HG02571 (cell line): ENCODE results near the gene GARIN5A.
"Not testable (repeated sequence)": the region's sequence is repeated elsewhere in the genome, so short reads cannot be mapped to it uniquely, and the experiment has no call there.

Experiments used
- ATAC-seq: cut with Tn5 transposase; IDR thresholded peaks from one replicate; pipeline ENCODE4 v1.9.1; 2021; ENCODE audit warnings: mild to moderate bottlenecking, moderate library complexity; ENCODE audit not compliant: unreplicated experiment

The GARIN5A gene

DNA sequence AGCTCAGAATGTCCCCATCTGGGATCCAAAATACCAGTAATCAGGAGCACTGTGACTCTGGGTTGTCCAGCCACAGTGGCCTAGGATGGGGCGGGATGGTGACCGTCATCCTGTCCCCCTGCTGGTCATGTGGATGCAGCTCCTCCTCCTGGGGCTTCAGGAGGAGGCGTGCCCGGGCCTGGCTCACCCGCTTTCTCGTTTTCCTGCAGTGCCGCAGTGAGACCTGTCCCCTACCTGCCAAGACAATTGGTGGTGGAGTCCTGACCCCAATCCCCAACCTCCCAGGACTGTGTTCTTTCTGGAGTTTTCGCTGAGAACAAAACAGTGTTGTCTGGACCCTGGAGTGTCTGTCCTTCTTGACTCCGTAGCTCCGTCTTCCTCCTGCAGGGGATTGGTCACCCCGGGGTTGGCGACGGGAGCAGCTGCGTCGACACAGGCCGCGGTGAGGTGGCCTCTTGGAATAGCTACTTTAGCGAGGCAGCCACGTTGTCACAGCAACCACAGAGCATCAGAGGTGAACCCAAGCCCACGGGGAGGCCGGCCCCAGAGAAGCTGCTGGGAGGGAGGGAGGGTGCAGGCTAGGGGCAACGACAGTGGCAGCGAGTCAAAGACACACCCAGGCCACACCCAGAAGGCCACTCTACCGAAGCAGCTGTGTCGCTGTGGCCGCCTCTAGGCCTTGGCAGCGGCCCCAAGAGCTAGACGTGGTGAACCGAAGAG is 10.5 kb downstream of the GARIN5A start:
- ATAC-seq, result no peak

DNA sequence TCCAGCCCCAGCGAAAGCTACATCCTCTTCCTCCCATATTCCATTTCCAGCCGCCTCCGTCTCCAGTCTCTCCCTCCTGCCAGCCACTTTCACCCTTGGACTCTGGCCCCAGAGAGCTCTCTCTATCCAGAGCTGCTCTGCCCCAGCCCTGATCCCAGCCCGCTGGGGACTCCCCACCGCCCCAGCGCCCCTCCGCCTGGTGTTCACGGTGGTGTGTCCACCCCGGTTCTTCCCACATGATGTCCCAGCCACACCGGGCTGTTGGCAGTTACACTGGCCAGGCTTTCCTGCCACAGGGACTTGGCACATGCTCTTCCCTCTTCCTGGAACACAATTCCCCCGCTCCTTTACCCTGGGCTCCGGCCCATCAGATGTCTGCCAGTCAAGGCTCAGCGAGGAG is 11.6 kb downstream of the GARIN5A start:
- ATAC-seq, result no peak

DNA sequence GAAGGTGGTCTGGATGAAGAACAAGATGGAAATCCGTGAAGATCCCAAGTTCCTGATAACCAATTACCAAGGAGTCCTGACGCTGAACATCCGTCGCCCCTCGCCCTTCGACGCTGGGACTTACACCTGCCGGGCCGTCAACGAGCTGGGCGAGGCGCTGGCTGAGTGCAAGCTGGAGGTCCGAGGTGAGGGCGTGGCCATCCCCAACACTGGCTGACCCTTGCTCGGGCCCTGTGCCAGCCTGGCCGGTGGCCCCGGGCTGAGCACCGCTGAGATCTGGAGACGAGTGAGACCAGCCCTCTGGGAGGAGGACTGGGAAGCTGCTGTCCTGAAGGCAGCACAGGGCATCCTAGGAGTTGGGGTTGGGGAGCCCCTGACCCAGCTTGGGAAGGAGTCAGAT is 12.3 kb downstream of the GARIN5A start:
- no peak for ATAC-seq

DNA sequence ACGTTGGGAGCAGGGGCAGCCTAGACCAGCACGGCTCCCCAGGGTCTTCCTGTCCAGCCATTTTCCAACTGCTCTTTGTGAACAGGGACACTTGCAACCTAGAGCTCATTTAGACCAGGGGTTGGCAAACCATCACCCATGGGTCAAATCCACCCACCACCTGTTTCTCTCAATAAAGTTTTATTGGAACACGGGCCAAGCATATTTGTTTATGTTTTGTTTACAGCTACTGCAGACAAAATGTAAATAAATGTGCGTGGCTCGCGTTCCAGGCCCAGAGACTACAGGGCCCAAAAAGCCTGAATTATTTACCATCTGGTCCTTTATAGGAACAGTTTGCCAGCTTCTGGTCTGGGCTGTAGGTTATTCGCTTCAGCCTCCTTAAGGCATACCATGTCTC is 13.7 kb downstream of the GARIN5A start:
- no peak for ATAC-seq

DNA sequence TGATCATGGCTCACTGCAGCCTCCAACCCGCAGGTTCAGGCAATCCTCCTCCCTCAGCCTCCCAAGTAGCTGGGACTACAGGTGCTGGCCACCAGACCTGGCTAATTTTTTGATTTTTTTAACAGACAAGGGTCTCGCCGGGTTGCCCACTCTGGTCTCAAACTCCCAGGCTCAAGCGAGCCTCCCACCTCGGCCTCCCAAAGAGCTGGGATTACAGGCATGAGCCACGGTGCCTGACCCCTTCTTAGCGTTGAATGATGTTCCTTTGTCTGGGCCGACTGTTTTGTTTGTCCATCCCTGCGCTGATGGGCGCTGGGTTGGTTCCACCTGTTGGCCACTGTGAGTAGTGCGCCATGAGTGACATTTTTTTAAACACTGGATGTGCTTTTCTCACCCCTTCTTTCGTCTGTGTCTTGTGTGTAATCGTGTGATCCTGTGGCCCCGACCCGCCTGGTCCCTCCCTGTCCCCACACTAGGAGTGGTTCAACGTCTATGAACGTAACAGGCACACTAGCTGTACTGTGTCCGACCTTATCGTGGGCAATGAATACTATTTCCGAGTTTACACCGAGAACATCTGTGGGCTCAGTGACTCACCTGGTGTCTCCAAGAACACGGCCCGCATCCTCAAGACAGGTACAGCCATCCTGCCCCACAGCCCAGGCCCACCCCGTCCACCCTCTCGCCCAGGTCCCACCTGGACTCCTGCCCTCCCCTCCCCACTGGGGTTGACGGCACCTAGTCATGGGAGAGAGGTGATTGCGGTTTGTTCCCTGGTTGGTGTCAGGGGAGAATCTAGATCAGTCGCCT is 15.4 kb downstream of the GARIN5A start:
- ATAC-seq, result no peak

DNA sequence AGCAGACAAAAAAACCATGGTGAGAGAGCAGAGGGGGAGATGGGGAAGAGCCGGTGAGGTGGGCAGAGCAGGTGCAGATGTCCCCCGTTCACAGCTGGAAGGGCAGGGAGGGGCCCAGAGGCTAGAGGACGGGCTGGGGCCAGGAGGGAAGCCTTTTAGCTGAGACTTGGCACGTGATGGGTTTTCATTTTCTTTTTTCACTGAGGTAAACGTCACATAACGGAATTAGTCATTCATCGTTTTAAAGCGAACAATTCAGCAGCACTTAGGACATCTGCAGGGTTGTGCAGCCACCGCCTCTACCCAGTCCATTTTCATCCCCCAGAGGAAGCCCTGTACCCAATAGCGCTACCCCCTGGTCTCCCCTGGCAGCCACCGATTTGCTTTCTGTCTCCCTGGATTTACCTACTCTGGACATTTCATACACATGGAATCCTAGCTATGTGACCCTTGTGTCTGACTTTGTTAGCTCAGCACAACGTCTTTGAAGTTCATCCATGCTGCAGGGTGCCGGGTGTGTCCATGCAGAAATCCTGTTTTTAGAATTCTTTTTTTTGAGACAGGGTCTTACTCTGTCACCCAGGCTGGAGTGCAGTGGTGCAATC is 16.4 kb downstream of the GARIN5A start:
- ATAC-seq, result peak; percentile 45

DNA sequence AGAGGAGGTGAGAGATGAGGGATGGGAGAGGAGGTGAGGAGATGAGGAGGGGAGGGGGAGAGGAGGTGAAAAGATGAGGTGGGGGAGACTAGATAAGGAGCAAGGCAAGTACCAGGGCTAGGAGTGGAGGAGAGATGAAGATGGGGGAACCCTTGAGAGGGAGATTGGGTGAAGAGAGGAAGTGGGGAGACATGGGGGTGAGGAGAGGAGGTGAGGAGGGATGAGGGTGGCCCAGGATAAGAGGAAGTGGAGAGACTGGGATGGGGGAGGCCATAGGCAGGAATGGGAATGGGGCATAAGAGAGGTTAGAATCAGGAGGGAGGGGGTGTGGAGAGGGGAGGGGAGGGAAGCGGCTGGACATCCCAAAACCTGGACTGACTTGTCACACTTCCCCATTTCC is 17.0 kb downstream of the GARIN5A start:
- ATAC-seq, result no peak

DNA sequence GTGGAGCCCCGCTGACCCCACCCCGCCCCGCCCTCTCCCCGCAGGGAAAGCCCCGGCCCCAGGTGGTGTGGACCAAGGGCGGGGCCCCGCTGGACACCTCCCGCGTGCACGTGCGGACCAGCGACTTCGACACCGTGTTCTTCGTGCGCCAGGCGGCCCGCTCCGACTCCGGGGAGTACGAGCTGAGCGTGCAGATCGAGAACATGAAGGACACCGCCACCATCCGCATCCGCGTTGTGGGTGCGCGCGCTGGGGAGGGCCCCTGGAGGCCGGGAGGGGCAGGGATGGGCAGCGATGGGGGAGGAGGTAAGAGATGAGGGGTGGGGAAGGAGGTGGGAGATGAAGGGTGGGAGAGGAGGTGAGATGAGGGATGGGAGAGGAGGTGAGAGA is 17.6 kb downstream of the GARIN5A start:
- no peak for ATAC-seq

DNA sequence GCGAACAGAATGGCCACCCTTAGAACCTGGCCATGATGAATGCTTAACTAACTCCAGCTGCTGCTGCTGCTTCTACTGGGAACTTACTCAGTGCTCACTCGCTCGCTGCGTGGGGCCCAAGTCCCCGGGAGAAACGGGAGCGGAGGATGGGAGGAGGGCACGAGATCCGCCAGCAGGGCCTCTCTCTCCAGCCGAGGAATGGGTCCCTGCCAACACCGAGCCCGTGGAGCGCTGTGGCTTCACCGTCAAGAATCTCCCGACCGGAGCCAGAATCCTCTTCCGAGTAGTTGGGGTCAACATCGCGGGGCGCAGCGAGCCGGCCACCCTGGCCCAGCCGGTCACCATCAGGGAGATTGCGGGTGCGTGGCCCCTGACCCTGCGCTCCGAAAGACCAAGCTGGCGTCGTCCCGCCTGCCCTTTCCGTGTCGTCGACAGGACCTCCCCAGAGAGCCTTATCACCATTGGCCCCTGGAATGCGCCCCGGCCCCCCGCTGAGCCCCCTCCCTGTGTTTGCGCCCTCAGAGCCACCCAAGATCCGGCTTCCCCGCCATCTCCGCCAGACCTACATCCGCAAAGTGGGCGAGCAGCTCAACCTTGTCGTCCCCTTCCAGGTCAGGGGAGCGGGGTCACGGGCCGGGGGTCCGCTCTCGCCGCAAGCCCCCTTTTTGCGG is 18.1 kb downstream of the GARIN5A start:
- ATAC-seq, result no peak

DNA sequence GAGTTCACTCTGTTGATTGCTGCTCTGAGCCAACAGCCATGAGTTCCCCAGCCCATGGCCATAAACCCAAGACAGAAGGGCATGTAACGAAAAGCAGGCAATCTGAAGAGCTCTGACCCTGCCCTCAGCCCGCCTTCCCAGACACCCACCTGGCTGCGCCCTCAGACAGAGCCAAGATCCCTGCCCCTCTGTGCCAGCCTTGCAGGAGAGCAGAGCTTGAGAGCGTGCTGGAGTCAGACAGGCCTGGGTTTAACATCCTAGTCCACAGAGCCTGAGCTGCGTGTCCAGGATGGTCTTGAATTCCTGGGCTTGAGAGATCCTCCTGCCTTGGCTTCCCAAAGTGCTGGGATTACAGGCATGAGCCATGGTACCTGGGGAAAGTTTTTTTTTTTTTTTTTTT is 19.3 kb downstream of the GARIN5A start:
- ATAC-seq, result no peak

DNA sequence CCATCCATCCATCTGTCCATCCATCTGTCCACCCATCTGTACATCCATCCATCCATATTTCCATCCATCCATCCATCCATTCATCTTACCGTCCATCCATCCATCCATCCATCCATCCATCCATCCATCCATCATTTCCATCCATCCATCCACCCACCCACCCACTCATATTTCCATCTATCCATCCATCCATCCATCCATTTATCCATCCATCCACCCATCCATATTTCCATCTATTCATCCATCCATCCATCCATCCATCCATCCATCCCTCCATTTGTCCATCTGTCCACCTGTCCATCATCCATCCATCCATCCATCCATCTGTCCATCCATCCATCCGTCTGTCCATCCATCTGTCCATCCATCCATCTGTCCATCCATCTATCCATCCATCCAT is 20.7 kb downstream of the GARIN5A start:
- ATAC-seq, result no peak

DNA sequence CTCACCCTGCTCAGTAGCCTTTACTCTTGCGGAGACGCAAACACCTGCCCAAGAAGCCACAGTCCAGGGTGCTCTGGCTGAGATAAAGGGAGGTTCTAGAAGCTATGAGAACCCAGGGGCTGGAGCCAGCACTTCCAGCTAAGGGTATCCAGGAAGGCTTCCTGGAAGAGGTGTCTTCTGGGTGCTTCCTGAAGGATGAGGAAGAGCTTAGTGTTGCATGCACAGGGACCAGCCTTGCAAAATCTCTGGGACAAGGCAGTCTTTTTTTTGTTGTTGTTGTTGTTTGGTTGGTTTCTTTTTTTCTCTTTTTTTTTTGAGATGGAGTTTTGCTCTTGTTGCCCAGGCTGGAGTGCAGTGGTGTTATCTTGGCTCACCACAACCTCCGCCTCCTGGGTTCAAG is 23.4 kb downstream of the GARIN5A start:
- no peak for ATAC-seq

DNA sequence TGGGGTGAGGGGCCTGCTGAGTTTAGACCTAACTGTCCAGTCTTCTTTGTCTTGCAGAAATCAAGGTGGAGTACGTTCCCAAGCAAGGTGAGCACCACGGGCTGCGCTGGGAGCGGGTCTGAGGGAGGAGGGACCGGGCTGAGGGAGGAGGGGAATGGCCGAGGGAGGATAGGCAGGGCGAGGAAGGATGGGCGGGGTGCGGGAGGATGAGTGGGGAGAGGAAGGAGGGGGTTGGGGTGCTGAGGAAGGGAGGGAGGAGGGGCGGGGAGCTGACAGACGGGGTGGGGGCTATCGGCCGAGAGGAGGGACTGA is 25.5 kb downstream of the GARIN5A start:
- ATAC-seq, result no peak

DNA sequence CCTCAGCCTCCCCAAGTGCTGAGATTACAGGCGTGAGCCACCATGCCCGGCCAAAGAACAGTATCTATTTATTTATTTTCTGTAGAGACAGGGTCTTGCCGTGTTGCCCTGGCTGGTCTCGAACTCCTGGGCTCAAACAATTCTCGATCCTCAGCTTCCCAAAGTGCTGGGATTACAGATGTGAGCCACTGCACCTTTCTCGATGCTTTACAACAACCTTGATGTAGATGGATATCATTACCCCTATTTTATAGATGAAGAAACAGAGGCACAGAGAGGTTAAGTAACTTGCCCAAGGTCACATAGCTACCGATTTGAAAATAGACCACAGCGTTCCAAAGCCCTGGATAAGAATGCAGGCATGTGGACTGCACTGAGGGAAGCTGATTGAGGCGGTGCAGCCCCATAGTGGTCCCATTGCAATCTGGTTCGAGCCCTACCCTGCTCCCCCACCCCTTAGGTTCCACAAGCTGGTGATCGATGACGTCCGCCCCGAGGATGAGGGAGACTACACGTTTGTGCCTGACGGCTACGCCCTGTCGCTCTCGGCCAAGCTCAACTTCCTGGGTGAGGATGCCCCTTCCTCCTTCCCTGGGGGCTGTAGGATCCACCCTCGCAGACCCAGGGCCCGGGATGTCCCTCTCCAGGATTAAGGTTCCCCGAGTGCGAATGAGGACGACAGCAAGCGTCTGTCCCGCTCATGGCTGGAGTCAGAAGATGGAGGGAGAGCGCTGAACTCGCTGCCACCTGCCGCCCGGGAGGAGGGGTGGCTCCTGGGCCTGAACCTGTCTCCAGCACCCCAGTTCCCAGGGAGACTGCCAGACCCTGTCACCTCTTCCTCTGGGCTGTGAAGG is 26.1 kb downstream of the GARIN5A start:
- ATAC-seq, result no peak

DNA sequence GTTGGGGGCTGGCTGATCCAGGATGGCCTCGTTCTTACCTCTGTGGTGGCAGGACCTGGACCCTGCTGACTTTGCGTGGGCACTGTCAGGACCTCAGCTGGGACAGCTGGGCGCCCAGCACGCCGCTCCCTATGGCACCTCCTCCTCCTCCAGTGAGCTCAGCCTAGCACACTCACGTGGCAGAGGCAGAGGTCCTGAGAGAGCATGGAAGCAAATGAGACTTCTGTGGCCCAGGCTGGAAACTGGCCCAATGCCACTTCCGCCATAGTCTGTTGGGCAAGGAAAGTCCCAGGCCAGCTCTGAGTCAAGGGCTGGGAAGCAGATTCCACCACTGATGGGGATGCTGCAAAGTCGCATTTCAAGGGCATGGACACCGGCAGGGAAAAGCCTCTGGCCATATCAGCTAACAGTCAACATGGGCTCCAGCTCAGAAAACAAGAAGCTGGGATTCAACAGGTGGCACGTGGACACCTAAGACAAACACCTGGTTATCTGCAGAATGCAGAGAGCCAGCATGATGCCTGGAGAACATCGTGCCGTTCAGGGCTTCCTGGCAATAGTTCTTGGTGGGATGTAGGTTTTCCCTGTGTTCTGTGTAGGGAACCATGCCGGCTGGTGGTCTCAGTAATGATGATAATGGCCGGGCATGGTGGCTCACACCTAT is 27.3 kb downstream of the GARIN5A start:
- no peak for ATAC-seq

DNA sequence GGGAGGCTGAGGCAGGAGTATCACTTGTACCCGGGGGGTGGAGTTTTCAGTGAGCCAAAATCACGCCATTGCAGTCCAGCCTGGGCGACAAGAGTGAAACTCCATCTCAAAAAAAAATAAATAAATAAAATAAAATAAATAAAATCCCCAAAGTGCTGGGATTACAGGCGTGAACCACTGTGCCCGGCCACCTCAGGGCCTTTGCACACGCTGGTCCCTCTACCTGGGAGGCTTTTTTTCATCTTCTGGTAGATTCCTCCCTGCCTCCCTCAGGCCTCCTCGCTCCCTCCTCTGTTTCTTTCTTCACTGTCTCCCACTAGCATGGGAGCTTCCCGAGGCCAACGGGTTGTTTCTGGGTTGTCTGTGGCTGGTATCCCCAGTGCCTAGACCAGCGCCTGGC is 28.9 kb downstream of the GARIN5A start:
- ATAC-seq, result no peak

DNA sequence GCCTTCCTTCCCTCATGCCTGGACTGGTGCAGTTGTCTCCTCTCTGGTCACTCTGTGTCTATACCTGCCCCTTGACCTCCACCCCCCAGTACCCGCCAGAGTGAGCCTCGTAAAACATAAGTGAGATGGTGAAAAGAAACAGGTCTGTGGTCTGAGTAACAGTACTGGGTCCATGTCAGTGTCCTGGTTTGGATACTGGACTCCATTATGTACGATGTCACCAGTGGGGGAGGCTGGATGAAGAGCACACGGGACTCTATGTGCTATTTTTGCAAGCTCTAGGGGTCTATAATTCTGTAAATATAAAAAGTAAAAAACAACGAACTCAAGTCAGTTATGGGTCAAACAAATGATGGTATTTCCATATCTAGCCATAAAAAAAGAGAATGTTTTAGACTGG is 29.6 kb downstream of the GARIN5A start:
- no peak for ATAC-seq

DNA sequence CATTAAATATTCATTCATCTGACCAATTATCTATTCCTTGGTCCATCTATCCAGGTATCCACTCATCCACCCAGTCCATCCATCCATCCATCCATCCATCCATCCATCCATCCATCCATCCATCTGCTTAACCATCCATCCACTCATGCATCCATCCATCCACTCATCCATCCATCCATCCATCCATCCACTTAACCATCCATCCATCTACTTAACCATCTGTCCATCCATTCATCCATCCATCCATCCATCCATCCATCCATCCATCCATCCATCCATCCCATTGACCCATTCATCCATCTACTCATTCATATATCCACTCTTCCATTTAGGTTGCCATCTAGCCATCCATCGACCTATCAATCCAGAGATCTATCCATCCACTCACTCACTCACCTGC is 32.6 kb downstream of the GARIN5A start:
- ATAC-seq, result no peak

DNA sequence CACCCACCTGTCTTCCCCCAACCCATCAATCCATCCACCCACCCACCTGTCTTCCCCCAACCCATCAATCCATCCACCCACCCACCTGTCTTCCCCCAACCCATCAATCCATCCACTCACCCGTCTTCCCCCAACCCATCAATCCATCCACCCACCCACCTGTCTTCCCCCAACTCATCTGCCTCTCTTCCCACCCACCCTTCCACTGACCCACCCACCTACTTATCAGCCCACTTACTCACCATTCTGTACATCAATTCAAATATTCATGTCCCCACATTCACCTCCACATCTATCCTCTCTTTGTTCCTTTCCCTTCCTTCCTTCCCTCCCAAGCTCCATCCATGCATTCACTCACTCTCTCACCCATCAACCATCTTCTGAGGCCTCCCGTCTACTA is 37.5 kb downstream of the GARIN5A start:
- ATAC-seq, result not testable (repeated sequence)

DNA sequence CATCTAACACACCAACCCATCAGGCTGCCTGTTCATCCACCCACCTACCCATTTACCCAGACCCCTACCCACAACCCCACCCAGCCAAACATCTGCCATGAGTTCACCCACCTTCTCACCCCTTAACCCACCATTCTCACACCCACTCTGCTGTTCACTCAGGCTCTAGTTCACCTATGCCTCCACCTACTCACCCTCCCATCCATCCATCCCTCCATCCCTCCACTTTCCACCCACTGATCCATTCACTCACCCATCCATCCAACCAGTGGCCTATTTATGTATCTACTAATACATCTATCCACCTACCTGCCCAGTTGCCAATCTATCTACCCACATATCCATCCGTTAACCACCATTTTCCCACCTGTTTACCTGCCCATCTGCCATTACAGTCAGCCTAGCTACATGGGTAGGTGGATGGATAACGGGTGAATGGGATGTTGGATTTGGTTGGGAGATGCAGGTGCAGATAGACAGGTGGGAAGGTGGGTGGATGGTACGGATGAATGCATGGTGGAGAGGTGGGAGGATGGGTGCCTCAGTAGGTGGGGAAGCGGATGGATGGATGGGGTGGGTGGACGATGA is 38.7 kb downstream of the GARIN5A start:
- no peak for ATAC-seq
